Mucosa of rectum (tissue), 2 donors: ENCODE data around the gene SRRM3.
"Not testable (repeated sequence)": the region's sequence is repeated elsewhere in the genome, so short reads cannot be mapped to it uniquely, and the experiment has no call there.

Experiments used
- H3K27ac ChIP-seq, 2 donors: one replicate each; pipeline ENCODE4 v1.7.0; 2013; ENCODE audit warnings: inconsistent platforms in 2 of 2, low read depth in 2 of 2, low read length in 2 of 2
- H3K27me3 ChIP-seq, 2 donors: one replicate each; pipeline ENCODE4 v1.7.0; 2013; ENCODE audit warnings: low read length in 2 of 2; ENCODE audit not compliant: control insufficient read depth in 2 of 2, insufficient read depth in 2 of 2
- H3K36me3 ChIP-seq, 2 donors: one replicate each; pipeline ENCODE4 v1.7.0; 2013; ENCODE audit warnings: low read length in 2 of 2; ENCODE audit not compliant: control insufficient read depth in 2 of 2, insufficient read depth in 2 of 2
- H3K4me1 ChIP-seq, 2 donors: one replicate each; pipeline ENCODE4 v1.7.0; 2013; ENCODE audit warnings: low read length in 2 of 2, mild to moderate bottlenecking in 1 of 2; ENCODE audit not compliant: control insufficient read depth in 2 of 2, insufficient read depth in 2 of 2
- H3K4me3 ChIP-seq, 2 donors: one replicate each; pipeline ENCODE4 v1.7.0; 2013; ENCODE audit warnings: low read length in 2 of 2
- H3K9ac ChIP-seq, 2 donors: one replicate each; pipeline ENCODE4 v1.7.0; 2013; ENCODE audit warnings: low read length in 2 of 2, low read depth in 1 of 2, mild to moderate bottlenecking in 1 of 2
- H3K9me3 ChIP-seq, 2 donors: one replicate each; pipeline ENCODE4 v1.7.0; 2013; ENCODE audit warnings: low read length in 2 of 2; ENCODE audit not compliant: control insufficient read depth in 2 of 2
- donor health status: healthy.
- donor health status: Normal muscosa, but diverticular disease.

SRRM3 gene, protein sequence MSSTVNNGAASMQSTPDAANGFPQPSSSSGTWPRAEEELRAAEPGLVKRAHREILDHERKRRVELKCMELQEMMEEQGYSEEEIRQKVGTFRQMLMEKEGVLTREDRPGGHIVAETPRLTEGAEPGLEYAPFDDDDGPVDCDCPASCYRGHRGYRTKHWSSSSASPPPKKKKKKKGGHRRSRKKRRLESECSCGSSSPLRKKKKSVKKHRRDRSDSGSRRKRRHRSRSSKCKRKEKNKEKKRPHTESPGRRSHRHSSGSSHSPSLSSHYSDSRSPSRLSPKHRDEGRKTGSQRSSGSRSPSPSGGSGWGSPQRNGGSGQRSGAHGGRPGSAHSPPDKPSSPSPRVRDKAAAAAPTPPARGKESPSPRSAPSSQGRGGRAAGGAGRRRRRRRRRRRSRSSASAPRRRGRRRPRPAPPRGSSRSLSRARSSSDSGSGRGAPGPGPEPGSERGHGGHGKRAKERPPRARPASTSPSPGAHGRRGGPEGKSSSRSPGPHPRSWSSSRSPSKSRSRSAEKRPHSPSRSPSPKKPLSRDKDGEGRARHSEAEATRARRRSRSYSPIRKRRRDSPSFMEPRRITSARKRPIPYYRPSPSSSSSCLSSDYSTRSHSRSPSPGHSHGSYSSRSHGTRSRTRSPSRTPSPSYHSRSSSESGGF

DNA sequence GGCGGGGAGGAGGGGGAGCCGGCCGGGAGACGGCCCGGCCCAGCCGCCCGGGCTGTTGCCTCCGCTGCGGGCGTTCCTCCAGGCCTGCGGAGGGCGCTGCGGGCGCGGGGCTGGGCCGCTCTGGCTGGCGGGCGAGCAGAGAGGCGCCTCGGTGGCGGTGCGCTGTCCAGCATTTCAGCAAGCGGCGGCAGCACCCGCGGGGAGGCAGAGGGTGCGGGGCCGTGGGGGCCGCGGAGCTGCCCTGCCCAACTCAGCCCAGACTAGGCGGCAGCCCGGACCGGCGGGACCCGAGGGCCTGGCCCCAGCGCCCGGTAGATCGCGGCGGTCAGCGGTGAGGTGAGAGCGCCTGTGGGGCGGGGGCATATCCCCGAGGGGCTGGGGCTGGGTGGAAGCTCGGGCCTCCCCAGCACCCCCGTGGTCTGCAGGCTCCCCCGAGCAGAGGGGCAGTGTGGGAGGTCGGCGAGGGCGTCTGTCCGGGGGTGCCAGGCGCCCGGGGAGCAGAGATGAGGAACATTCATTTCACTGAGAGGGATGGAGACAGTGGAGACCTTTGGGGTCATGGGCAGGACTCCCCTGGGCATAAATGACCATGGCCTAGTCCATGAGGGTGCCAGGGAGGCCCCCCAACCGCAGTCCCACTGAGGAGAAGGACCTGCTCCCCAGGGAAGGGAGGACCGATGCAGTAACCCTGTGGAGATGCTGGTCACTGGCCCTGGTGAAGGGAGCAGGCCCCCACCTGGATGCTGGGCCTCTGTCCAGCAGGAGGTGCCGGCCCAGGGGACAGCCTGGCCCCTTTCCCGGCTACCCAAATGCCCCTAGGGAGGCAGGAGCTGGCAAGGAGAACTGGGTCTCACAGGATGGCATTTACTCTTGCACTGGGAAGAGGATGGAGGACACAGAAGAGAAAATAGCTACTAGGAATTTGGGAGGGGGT, at the start of gene SRRM3:
Gene SRRM3, plus strand, starts transcription at position 165 of the 934 bp plus-strand sequence. CDS start 33,171 bp downstream, outside the sequence.
- Histone ChIP-seq H3K27me3 (peaks cover 5% of the 10 kb centered on the region in 2 donors), H3K4me3 (no peak within 1 kb of the TSS), H3K27ac (no peak within 1 kb of the TSS), H3K36me3 (no peaks in the 10 kb centered on the region), H3K9ac (no peak within 1 kb of the TSS), H3K9me3 (no peaks in the 10 kb centered on the region), H3K4me1 (no peaks in the 10 kb centered on the region)

DNA sequence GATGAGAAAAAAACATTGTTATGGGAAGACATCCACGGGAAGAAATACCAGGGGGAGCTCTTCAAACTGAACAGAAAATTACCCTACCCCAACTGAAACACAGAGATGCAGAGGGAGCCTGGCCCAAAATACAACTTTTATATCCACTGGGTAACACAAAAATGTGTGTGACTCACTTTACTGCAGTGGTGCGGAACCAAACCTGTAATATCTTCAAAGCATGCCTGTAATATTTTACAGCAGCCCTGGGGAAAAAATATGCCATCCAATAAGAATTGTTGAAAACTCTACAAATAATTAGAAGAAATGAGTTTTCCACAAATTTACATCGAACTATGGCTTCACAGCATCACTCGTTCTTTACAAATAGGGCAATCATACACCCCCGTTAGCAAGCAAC, 49.8 kb upstream of the SRRM3 start:
- no peak overlapping the region for H3K4me3 ChIP-seq
- H3K27me3 ChIP-seq, result no peaks in the 10 kb centered on the region
- H3K9ac ChIP-seq, result no peak overlapping the region
- H3K36me3 ChIP-seq, result no peaks in the 10 kb centered on the region
- H3K27ac ChIP-seq, result no peak overlapping the region
- no peaks in the 10 kb centered on the region for H3K4me1 ChIP-seq
- H3K9me3 ChIP-seq, result no peaks in the 10 kb centered on the region

DNA sequence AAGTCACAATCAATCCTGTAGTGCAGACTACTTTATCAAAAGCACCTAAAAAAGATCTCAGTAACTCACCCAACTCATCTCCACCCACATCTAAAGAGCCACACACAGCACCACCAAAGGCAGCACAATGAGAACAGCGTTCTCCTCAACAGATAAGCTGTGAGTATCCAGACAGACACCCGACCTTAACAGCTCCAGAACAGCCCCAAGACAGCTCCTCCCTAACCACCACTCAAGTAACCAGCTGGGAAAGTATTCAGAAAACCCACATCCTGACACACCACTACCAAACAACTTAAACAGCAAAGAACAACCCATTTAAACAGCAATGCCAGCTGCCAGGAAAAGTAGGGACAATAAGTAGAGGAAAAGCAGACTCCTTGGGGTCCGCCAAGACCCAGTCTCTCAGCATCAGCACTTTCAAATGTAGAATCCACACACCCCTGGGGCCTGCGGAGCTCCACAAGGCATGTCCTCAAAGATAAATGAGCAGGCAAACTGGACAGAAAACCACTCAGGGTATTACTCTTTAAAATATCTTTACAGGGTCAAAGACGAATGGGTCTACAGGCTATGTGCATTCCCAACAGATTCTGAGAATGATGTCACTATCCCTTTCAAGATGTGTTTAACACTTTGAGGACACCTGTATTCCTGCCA, 48.0 kb upstream of the SRRM3 start:
- H3K27me3 ChIP-seq, H3K4me1 ChIP-seq, H3K36me3 ChIP-seq, H3K9me3 ChIP-seq, H3K9ac ChIP-seq, H3K27ac ChIP-seq, H3K4me3 ChIP-seq: not testable (repeated sequence)

DNA sequence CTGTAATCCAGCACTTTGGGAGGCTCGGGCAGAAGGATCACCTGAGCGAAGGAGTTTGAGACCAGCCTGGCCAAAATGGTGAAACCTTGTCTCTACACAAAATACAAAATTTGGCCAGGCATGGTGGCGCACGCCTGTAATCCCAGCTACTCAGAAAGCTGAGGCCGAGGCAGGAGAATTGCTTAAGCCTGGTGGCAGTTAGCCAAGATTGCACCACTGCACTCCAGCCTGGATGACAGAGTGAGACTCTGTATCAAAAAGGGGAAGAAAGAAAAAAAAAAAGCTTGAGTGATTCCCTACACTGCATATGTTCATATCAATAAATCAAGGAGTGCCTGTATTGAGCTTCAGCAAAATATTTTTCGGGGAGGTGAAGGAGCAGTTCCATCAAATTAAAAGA, 45.8 kb upstream of the SRRM3 start:
- no peak overlapping the region for H3K9ac ChIP-seq
- H3K27me3 ChIP-seq, result no peaks in the 10 kb centered on the region
- H3K27ac ChIP-seq, result no peak overlapping the region

DNA sequence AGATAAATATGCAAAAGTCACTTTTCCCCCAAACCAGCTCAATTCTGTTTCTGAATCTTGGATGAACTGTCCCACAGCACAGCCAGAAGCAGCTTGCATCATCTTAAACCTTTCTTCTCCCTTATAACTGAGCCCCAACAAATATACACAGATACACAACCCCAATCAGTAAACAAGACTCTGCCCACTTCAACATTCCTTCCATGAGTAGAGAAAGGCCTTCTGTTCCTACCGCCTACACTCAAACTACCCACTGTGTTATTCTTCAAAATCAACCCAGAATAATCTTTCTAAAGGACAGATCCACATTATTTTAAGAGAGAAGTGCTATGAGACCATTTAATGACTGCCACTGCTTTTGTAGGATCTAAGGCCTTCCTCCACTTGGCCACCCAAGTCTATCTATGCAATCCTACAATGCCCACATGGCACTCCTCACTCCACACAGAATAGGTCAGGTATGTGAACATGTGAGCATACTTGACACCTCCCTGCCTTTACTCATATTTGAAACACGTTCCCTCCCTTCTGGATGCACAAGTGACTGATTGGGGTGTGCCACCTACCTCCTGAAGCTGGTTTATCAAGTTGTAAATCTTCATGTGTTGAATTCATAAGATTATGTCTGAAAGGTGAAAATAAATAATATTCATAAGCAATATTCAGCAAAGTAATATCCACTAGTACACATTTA, 44.6 kb upstream of the SRRM3 start:
- H3K27ac ChIP-seq, H3K4me1 ChIP-seq, H3K9ac ChIP-seq: not testable (repeated sequence)

More for the DNA sequence above, 45.8 kb upstream of the SRRM3 start:
- Histone ChIP-seq H3K4me3 (no peak overlapping the region), H3K9me3 (no peaks in the 10 kb centered on the region), H3K36me3 (no peaks in the 10 kb centered on the region), H3K4me1 (no peaks in the 10 kb centered on the region)

DNA sequence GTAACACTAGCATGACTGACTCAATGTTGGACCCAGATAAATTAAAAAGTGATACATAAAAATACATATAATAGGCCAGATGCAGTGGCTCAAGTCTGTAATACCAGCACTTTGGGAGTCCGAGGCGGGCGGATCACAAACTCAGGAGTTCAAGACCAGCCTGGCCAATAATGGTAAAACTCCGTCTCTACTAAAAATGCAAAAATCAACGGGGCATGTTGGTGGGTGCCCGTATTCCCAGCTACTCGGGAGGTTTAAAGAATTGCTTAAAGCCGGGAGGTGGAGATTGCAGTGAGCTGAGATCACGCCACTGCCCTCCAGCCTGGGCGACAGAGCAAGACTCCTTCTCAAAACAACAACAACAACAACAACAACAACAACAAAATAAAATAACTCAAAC, 43.3 kb upstream of the SRRM3 start:
- H3K9ac ChIP-seq, H3K4me3 ChIP-seq, H3K9me3 ChIP-seq, H3K27me3 ChIP-seq, H3K36me3 ChIP-seq, H3K27ac ChIP-seq, H3K4me1 ChIP-seq: not testable (repeated sequence)

More for the DNA sequence above, 44.6 kb upstream of the SRRM3 start:
- not testable (repeated sequence) for H3K27me3 ChIP-seq, H3K36me3 ChIP-seq, H3K4me3 ChIP-seq, H3K9me3 ChIP-seq

DNA sequence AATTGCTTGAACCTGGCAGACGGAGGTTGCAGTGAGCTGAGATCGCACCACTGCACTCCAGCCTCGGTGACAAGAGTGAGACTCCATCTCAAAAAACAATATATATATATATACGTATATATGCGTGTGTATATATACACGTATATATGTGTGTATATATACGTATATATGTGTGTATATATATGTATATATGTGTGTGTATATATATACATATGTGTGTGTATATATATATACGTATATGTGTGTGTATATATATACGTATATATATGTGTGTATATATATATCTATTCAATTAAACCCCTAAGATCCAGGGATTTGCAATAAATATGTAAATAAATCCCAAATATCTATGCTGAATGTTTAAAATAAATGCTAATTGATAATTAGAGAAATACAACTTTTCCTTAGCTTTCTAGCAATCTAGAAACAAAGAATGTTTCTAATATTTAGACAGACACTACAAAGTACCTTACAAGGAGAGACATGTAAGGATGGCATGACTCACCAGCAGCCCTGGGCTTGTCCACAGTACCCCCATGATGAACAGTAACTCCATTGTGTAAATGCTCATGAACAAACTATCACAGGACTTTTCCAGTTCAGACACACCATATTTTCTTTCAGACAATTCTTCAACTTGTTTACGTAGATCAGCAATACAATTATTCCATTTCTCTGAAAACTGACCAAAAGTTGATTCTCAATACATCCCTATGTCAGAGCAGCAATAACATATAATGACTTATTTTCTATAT, 39.1 kb upstream of the SRRM3 start:
- H3K27me3 ChIP-seq, H3K9ac ChIP-seq, H3K27ac ChIP-seq, H3K4me3 ChIP-seq, H3K9me3 ChIP-seq, H3K4me1 ChIP-seq, H3K36me3 ChIP-seq: not testable (repeated sequence)

DNA sequence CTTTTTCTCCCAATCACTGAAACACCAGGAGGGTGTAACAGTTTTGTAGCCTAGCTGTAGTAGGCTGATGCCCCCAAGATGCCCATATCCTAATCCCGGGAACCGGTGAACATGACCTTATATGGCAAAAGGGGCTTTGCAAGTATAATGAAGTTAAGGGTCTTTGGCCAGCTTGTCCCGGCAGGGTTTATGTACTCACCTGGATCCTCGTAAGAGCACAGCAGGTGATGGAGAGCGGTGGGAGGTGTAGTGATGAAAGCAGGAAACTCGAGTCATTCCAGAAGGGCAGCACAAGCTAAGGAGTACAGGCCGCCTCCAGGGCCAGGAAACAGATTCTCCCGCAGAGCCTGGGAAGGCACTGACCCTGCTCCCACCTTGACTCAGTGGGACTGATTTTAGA, 37.9 kb upstream of the SRRM3 start:
- H3K27ac ChIP-seq, H3K9me3 ChIP-seq, H3K4me3 ChIP-seq, H3K36me3 ChIP-seq, H3K27me3 ChIP-seq, H3K9ac ChIP-seq, H3K4me1 ChIP-seq: not testable (repeated sequence)
